MM.1S (cell line): ENCODE measurements around the gene WNT5A.

Source experiments
- DNase-seq: peaks from one replicate; pipeline ENCODE4 v3.0.0-alpha.2; 2015
- H2AFZ ChIP-seq: fragments of 300-600 bp; sonication (generic); 2 replicates; pipeline ENCODE4 v1.6.0; 2016; ENCODE audit warnings: antibody characterized with exemption, low read length
- H3F3A ChIP-seq: fragments of 300-600 bp; sonication (generic); 2 replicates; pipeline ENCODE4 v1.6.1; 2016; ENCODE audit warnings: mild to moderate bottlenecking, antibody characterized with exemption, low read length, moderate library complexity, mixed read lengths; ENCODE audit not compliant: insufficient read depth
- H3K27ac ChIP-seq: fragments of 300-600 bp; sonication (generic); 2 replicates; pipeline ENCODE4 v1.5.1; 2016; ENCODE audit warnings: mild to moderate bottlenecking, low read length
- H3K27me3 ChIP-seq: fragments of 300-600 bp; sonication (generic); replicated peaks from 2 replicates; pipeline ENCODE4 v1.6.0; 2016; ENCODE audit warnings: low read length; ENCODE audit not compliant: insufficient read depth
- H3K36me3 ChIP-seq: fragments of 300-600 bp; sonication (generic); replicated peaks from 2 replicates; pipeline ENCODE4 v1.6.1; 2016; ENCODE audit warnings: mild to moderate bottlenecking, low read length, mixed read lengths; ENCODE audit not compliant: insufficient read depth
- H3K4me1 ChIP-seq: fragments of 300-600 bp; sonication (generic); 2 replicates; pipeline ENCODE4 v1.6.1; 2016; ENCODE audit warnings: low read length, mixed read lengths
- H3K4me2 ChIP-seq: fragments of 300-600 bp; sonication (generic); 2 replicates; pipeline ENCODE4 v1.6.0; 2016; ENCODE audit warnings: low read depth, low read length
- H3K4me3 ChIP-seq: fragments of 300-600 bp; sonication (generic); 2 replicates; pipeline ENCODE4 v1.5.1; 2016; ENCODE audit warnings: low read length, mixed read lengths
- H3K79me2 ChIP-seq: fragments of 300-600 bp; sonication (generic); 2 replicates; pipeline ENCODE4 v1.6.1; 2016; ENCODE audit warnings: mixed run types, low read length, mixed read lengths
- H3K9ac ChIP-seq: fragments of 300-600 bp; sonication (generic); 2 replicates; pipeline ENCODE4 v1.6.1; 2016; ENCODE audit warnings: low read length, mixed read lengths
- H3K9me2 ChIP-seq: fragments of 300-600 bp; sonication (generic); replicated peaks from 2 replicates; pipeline ENCODE4 v1.6.1; 2016; ENCODE audit warnings: mild to moderate bottlenecking, low read length, mixed read lengths; ENCODE audit not compliant: insufficient read depth
- H3K9me3 ChIP-seq: fragments of 300-600 bp; sonication (generic); replicated peaks from 2 replicates; pipeline ENCODE4 v1.6.1; 2016; ENCODE audit warnings: mild to moderate bottlenecking, low read length, mixed read lengths; ENCODE audit not compliant: insufficient read depth
- H4K20me1 ChIP-seq: fragments of 300-600 bp; sonication (generic); 2 replicates; pipeline ENCODE4 v1.6.1; 2016; ENCODE audit warnings: mild to moderate bottlenecking, low read length, moderate library complexity, mixed read lengths; ENCODE audit not compliant: insufficient read depth
- CTCF ChIP-seq: fragments of 300-600 bp; sonication (generic); IDR thresholded peaks from 2 replicates; pipeline ENCODE4 v1.5.1; 2016; ENCODE audit warnings: antibody characterized with exemption, low read length, mixed read lengths
- EZH2 ChIP-seq: fragments of 300-600 bp; sonication (generic); optimal IDR thresholded peaks from 2 replicates; pipeline ENCODE3; 2017; ENCODE audit warnings: low read depth, mild to moderate bottlenecking, antibody characterized with exemption, low read length, mixed read lengths
- EZH2phosphoT487 ChIP-seq: fragments of 300-600 bp; sonication (generic); IDR thresholded peaks from 2 replicates; pipeline ENCODE4 v1.6.1; 2018; ENCODE audit warnings: antibody characterized with exemption, low read length

Gene WNT5A

DNA sequence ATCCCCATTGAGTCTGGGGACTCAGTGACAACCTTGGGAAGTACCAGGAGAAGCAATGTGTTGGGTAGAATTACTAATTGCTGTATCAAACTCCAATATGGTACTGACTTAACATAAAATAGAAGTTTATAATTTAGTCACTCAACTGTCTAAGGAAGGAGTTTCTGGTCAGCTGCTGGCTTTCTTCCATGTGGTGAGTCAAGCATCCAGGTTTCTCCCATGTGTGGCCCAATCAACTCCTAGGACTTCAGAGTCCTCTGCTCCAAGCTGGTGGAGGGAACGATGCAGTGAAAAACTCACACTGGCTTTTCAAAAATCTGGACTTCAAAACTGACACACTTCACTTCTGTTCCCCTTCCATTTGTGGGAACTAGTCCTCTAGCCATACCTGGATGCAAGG, 25.2 kb downstream of the WNT5A start:
- no peak overlapping the region for H3K27ac ChIP-seq

DNA sequence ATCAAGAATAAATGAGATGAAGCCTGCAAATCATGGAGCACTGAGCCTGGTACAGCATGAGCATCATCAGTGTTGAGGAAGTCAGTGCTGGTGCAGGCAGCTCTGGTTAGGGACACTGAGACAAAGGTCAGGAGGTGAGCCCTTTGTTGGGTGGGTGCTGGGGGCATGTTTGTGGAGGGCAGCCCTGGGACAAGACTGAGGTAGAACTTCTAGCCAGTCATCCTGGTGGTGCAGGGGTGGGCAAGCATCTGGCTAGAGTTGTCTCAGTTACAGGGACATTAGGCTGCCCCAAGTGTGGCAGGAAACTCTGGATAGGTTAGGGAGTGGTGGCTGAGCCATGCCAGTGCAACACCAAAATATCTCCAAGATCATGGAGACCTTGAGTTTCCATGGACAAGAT, 27.3 kb downstream of the WNT5A start:
- no peak overlapping the region for H3K4me3 ChIP-seq
- no peaks in the 10 kb centered on the region for H3F3A ChIP-seq
- no peaks in the 10 kb centered on the region for H3K9me3 ChIP-seq
- no peak for DNase-seq
- H3K4me2 ChIP-seq, result no peak overlapping the region
- no peaks in the 10 kb centered on the region for H3K9me2 ChIP-seq
- H2AFZ ChIP-seq, result no peak overlapping the region
- H3K27ac ChIP-seq, result no peak overlapping the region
- H3K79me2 ChIP-seq, result no peaks in the 10 kb centered on the region
- no peaks in the 10 kb centered on the region for H4K20me1 ChIP-seq
- H3K27me3 ChIP-seq, result no peaks in the 10 kb centered on the region
- TF ChIP-seq EZH2 (no peak), EZH2phosphoT487 (no peak), CTCF (no peak)
- no peaks in the 10 kb centered on the region for H3K4me1 ChIP-seq
- no peaks in the 10 kb centered on the region for H3K36me3 ChIP-seq
- no peak overlapping the region for H3K9ac ChIP-seq

More for the DNA sequence above, 25.2 kb downstream of the WNT5A start:
- no peaks in the 10 kb centered on the region for H3F3A ChIP-seq
- no peak overlapping the region for H3K4me2 ChIP-seq
- no peaks in the 10 kb centered on the region for H3K27me3 ChIP-seq
- H3K4me3 ChIP-seq, result no peak overlapping the region
- H3K9me2 ChIP-seq, result no peaks in the 10 kb centered on the region
- no peaks in the 10 kb centered on the region for H3K79me2 ChIP-seq
- no peaks in the 10 kb centered on the region for H3K36me3 ChIP-seq
- TF ChIP-seq EZH2phosphoT487 (no peak), CTCF (no peak), EZH2 (no peak)
- H3K9me3 ChIP-seq, result no peaks in the 10 kb centered on the region
- no peak overlapping the region for H3K9ac ChIP-seq
- no peak for DNase-seq
- no peak overlapping the region for H2AFZ ChIP-seq
- H4K20me1 ChIP-seq, result no peaks in the 10 kb centered on the region
- no peaks in the 10 kb centered on the region for H3K4me1 ChIP-seq

- H3K27ac ChIP-seq, result no peak overlapping the region
- H4K20me1 ChIP-seq, result no peaks in the 10 kb centered on the region
- H3F3A ChIP-seq, result no peaks in the 10 kb centered on the region
- no peak overlapping the region for H3K9ac ChIP-seq
- no peak overlapping the region for H2AFZ ChIP-seq
- H3K9me3 ChIP-seq, result no peaks in the 10 kb centered on the region
- no peaks in the 10 kb centered on the region for H3K36me3 ChIP-seq
- no peaks in the 10 kb centered on the region for H3K9me2 ChIP-seq
- H3K27me3 ChIP-seq, result no peaks in the 10 kb centered on the region
- H3K4me3 ChIP-seq, result no peak overlapping the region
- TF ChIP-seq EZH2 (no peak), CTCF (no peak), EZH2phosphoT487 (no peak)
- H3K4me2 ChIP-seq, result no peak overlapping the region
- peaks cover 7% of the 10 kb centered on the region; the same call in 1 of the 2 replicates for H3K4me1 ChIP-seq
- no peaks in the 10 kb centered on the region for H3K79me2 ChIP-seq
- no peak for DNase-seq
Observed at GRCh38 chr3:55458181-55458790, 28.8 kb downstream of the WNT5A start.
